SU-DHL-6 (cell line): ENCODE results near the gene GNB1L.

Source experiments
- H2AFZ ChIP-seq: fragments of 200-600 bp; sonication (generic); 2 replicates; pipeline ENCODE4 v1.6.1; 2014; ENCODE audit warnings: low read depth, mild to moderate bottlenecking, moderate library complexity, mixed read lengths, antibody characterized with exemption, low read length; ENCODE audit not compliant: severe bottlenecking
- H3F3A ChIP-seq: fragments of 200-600 bp; shearing (Covaris generic); 2 replicates; pipeline ENCODE4 v1.6.0; 2016; ENCODE audit warnings: antibody characterized with exemption, mild to moderate bottlenecking; ENCODE audit not compliant: insufficient read depth
- H3K27ac ChIP-seq: fragments of 200-600 bp; sonication (generic); 2 replicates; pipeline ENCODE4 v1.5.1; 2016; ENCODE audit warnings: low read depth, mild to moderate bottlenecking, low read length, moderate library complexity, mixed read lengths
- H3K27me3 ChIP-seq: fragments of 200-600 bp; sonication (generic), shearing (Covaris generic); 2 replicates; pipeline ENCODE4 v1.6.0; 2014; ENCODE audit warnings: mild to moderate bottlenecking, low read length
- H3K36me3 ChIP-seq: fragments of 200-600 bp; sonication (generic); 2 replicates; pipeline ENCODE4 v1.6.1; 2014; ENCODE audit warnings: mild to moderate bottlenecking, low read length, mixed read lengths
- H3K4me2 ChIP-seq: fragments of 300-600, 200-600 bp; shearing (Covaris generic), sonication (generic); 2 replicates; pipeline ENCODE4 v1.6.0; 2014; ENCODE audit warnings: low read length, low read depth, mild to moderate bottlenecking; ENCODE audit not compliant: poor library complexity, severe bottlenecking
- H3K4me3 ChIP-seq: fragments of 200-600 bp; sonication (generic); 2 replicates; pipeline ENCODE4 v1.5.1; 2014; ENCODE audit warnings: antibody characterized with exemption, low read length, mild to moderate bottlenecking, mixed read lengths; ENCODE audit not compliant: insufficient read depth, poor library complexity, severe bottlenecking
- H3K79me2 ChIP-seq: fragments of 200-600 bp; sonication (generic); 2 replicates; pipeline ENCODE4 v1.6.1; 2014; ENCODE audit warnings: mild to moderate bottlenecking, low read length, moderate library complexity; ENCODE audit not compliant: insufficient read depth
- H3K9ac ChIP-seq: fragments of 200-600 bp; sonication (generic); 2 replicates; pipeline ENCODE4 v1.7.0; 2014; ENCODE audit warnings: mild to moderate bottlenecking, low read length
- H3K9me2 ChIP-seq: fragments of 200-600 bp; sonication (generic); replicated peaks from 2 replicates; pipeline ENCODE4 v1.6.1; 2014; ENCODE audit warnings: low read length; ENCODE audit not compliant: insufficient read depth
- H3K9me3 ChIP-seq: fragments of 200-600 bp; sonication (generic); 2 replicates; pipeline ENCODE4 v1.6.1; 2014; ENCODE audit warnings: low read length, mixed read lengths; ENCODE audit not compliant: insufficient read depth
- H4K20me1 ChIP-seq: fragments of 200-600 bp; sonication (generic); 2 replicates; pipeline ENCODE4 v1.6.1; 2014; ENCODE audit warnings: low read depth, mild to moderate bottlenecking, antibody characterized with exemption, low read length, moderate library complexity, mixed read lengths
- EZH2phosphoT487 ChIP-seq: fragments of 200-600 bp; sonication (generic), shearing (Covaris generic); conservative IDR thresholded peaks from 2 replicates; pipeline ENCODE4 v1.6.1; 2018; ENCODE audit warnings: mild to moderate bottlenecking, antibody characterized with exemption, low read length, moderate library complexity, mixed read lengths
- TF ChIP-seq, protein P1 (sequence below): fragments of 200-600 bp; sonication (generic); IDR thresholded peaks from one replicate; pipeline ENCODE4 v1.5.1; 2017; ENCODE audit warnings: antibody characterized with exemption, mild to moderate bottlenecking, low read length, moderate library complexity; ENCODE audit not compliant: insufficient read depth, poor library complexity, severe bottlenecking

Gene GNB1L

DNA sequence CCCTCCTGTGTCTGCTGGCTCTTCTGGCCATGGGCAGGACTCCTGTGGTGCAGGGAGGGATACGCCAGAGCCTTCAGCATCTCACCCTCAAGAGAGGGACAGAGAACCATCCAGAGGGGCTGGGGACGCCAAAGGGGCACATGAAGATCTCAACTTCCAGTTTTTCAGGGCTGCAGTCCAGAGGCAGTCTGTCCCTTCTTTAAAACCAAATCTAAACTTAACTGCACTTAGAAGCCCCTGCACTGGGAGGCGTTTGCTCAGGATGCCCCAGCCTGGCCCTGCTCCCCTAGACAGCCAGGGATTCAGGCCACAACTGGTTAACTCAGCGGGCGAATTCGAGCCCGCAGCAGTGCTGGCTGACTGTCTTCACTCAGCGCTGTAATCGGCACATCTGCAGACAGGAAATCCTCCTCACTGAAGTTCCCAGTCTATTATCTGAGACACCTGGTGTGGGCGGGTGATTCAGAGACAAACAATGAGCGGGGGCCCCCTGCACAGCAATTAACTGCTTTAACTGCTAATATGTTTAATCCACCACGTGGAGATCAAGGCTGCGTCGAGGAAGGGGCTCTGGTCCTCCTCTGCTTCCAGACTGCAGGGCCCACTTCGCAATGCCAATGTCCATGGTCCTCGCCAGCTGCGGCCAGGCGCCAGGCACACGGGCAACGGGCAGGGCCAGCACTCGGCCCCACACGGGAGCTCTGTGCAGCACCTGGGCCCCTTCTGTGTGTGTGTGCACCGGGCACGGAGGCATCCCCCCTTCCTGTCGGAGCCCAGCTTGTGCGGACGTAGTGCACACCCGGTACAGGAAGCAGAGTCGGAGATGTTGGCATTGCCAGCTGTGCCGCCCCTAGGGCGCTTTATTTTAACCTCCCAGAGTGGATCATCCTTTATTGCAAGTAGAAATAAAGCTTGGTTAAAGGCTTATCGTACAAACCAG, 36.9 kb upstream of the GNB1L start:
- Histone ChIP-seq H2AFZ (peak overlapping the region; percentile 91), H3K9me3 (no peaks in the 10 kb centered on the region), H3K36me3 (no peaks in the 10 kb centered on the region), H3K79me2 (no peaks in the 10 kb centered on the region), H3K9me2 (no peaks in the 10 kb centered on the region), H3K27me3 (no peaks in the 10 kb centered on the region), H3K4me3 (no peak overlapping the region), H4K20me1 (no peaks in the 10 kb centered on the region), H3K9ac (peak overlapping the region; percentile 53), H3K27ac (peak overlapping the region; percentile 97), H3K4me2 (peak overlapping the region; percentile 69), H3F3A (peaks cover 8% of the 10 kb centered on the region; the same call in 1 of the 2 replicates)
- TF ChIP-seq, protein P1, sequence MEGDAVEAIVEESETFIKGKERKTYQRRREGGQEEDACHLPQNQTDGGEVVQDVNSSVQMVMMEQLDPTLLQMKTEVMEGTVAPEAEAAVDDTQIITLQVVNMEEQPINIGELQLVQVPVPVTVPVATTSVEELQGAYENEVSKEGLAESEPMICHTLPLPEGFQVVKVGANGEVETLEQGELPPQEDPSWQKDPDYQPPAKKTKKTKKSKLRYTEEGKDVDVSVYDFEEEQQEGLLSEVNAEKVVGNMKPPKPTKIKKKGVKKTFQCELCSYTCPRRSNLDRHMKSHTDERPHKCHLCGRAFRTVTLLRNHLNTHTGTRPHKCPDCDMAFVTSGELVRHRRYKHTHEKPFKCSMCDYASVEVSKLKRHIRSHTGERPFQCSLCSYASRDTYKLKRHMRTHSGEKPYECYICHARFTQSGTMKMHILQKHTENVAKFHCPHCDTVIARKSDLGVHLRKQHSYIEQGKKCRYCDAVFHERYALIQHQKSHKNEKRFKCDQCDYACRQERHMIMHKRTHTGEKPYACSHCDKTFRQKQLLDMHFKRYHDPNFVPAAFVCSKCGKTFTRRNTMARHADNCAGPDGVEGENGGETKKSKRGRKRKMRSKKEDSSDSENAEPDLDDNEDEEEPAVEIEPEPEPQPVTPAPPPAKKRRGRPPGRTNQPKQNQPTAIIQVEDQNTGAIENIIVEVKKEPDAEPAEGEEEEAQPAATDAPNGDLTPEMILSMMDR, result no peak
- TF ChIP-seq EZH2phosphoT487, result no peak

DNA sequence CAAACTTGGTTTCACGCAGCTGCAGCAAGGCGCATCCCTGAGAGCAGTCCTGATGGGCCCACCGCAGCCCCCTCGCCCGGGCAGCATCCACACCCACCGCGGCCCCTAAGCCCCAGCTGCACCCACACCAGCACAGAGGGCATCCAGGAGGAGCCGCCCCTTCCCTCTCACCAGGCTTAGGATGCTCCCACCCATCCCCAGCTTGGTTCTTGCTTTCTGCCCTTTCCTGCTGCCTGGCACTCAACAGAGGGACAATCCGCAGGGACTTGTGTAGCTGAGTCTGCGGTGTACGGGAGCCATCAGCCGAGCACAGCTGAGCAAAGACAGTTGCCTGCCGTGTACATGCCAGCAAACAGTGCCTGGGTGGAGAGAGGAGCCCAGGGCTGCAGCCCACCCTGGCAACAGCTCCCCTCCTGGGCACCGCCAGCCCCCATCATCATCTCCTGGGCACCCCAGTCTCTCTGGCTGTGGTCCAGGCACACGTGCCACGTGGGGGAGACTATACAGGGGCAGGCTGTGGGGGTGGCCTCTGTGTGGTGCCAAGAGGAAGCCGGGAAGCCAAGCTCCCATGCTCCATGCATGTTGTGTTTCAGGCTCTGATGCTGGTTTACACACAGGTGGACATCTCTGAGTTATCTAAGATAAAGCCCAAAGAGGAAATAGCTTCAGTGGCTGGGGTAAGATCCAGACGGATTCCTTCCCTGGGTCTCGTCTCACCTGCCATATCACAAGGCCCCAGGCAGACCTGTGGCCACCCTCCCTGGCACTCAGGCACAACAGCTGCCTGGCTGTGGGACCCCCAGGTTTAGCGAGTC, 36.0 kb upstream of the GNB1L start:
- H3K9me2 ChIP-seq, result no peaks in the 10 kb centered on the region
- no peaks in the 10 kb centered on the region for H3K27me3 ChIP-seq
- no peaks in the 10 kb centered on the region for H3K9me3 ChIP-seq
- peaks cover 8% of the 10 kb centered on the region; the same call in 1 of the 2 replicates for H3F3A ChIP-seq
- no peak overlapping the region for H2AFZ ChIP-seq
- H4K20me1 ChIP-seq, result no peaks in the 10 kb centered on the region
- H3K27ac ChIP-seq, result peak overlapping the region; percentile 97
- H3K79me2 ChIP-seq, result no peaks in the 10 kb centered on the region
- TF ChIP-seq, protein P1, result no peak
- no peak for TF ChIP-seq EZH2phosphoT487
- no peaks in the 10 kb centered on the region for H3K36me3 ChIP-seq
- peak overlapping the region; percentile 69 for H3K4me2 ChIP-seq
- H3K9ac ChIP-seq, result peak overlapping the region; percentile 53
- H3K4me3 ChIP-seq, result no peak overlapping the region

DNA sequence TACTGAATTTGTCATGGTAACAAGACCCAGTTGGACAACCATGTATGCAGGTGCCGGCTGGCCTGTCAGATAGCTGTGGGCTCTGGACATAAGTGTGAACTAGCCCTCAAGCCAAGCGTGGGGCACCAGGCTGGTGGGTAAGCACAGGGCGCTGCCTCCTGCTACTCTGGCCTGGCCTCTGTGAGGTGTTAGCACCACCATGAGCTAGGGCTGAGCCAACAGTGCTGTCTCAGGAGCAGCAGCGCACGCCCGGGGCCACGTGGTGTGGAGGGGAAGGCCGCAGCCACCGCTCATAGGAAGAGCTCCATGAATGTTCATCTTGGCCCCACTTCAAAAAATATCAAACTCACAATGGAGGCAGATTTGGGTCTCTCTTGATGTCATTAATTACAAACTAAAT, 35.3 kb upstream of the GNB1L start:
- H3K4me2 ChIP-seq, result no peak overlapping the region
- no peak overlapping the region for H2AFZ ChIP-seq
- no peaks in the 10 kb centered on the region for H3K9me2 ChIP-seq
- H3K9me3 ChIP-seq, result no peaks in the 10 kb centered on the region
- H3K9ac ChIP-seq, result no peak overlapping the region
- H3K4me3 ChIP-seq, result no peak overlapping the region
- no peaks in the 10 kb centered on the region for H4K20me1 ChIP-seq
- H3K36me3 ChIP-seq, result no peaks in the 10 kb centered on the region
- H3K79me2 ChIP-seq, result no peaks in the 10 kb centered on the region
- no peaks in the 10 kb centered on the region for H3K27me3 ChIP-seq
- TF ChIP-seq EZH2phosphoT487, result no peak
- TF ChIP-seq, protein P1, result no peak
- H3F3A ChIP-seq, result peaks cover 8% of the 10 kb centered on the region; the same call in 1 of the 2 replicates
- H3K27ac ChIP-seq, result no peak overlapping the region
